B cell (primary cell): ENCODE measurements around the gene RASGRF2. TPM values are rescaled to one million over a fixed set of nuclear protein-coding genes. Genes with fewer than 3 reads are reported as not detected.

Experiments used
- ATAC-seq: fragments of 200-7000 bp; cut with Tn5 transposase; one replicate; pipeline ENCODE4 v1.10.0; 2021; ENCODE audit warnings: low read depth, mild to moderate bottlenecking, moderate number of reproducible peaks, moderate library complexity
- CTCF ChIA-PET: fragments of 350-600 bp; sonication (Branson Sonifier 250); formaldehyde crosslinking; loops from one replicate; lab custom pipeline; 2021; ENCODE audit warnings: antibody characterized with exemption, inconsistent platforms; lab: Charles Lee
- POLR2A ChIA-PET: fragments of 350-600 bp; sonication (Branson Sonifier 250); formaldehyde crosslinking; loops from one replicate; lab custom pipeline; 2021; ENCODE audit warnings: antibody characterized with exemption; lab: Charles Lee
- DNase-seq: peaks from one replicate; pipeline ENCODE4 v3.0.0; 2013
- H2AFZ ChIP-seq: 2 replicates; pipeline ENCODE4 v1.6.1; 2012; ENCODE audit warnings: mild to moderate bottlenecking, low read depth, low read length; ENCODE audit not compliant: insufficient read depth, poor library complexity, severe bottlenecking
- H3K27ac ChIP-seq, 2 donors: 1 replicate in 1 of 2; 2 replicates in 1 of 2; pipeline ENCODE4 v1.5.1; 2012 to 2013; ENCODE audit warnings: low read length in 2 of 2, mild to moderate bottlenecking in 2 of 2, moderate library complexity in 1 of 2
- H3K27me3 ChIP-seq, 4 experiments: fragments of 200-600 bp in 1 of 4; sonication (generic) in 1 of 4; replicated peaks in 1 of 4; 1 replicate in 2 of 4; 2 replicates in 2 of 4; pipeline versions ENCODE4 v1.6.1 to v1.7.0; 2013 to 2016; ENCODE audit warnings: low read length in 3 of 4, mild to moderate bottlenecking in 2 of 4, mixed read lengths in 1 of 4, moderate library complexity in 1 of 4; ENCODE audit not compliant: insufficient read depth in 4 of 4, control insufficient read depth in 3 of 4; ENCODE audit errors: control extremely low read depth in 1 of 4
- H3K36me3 ChIP-seq, 2 experiments: replicated peaks in 1 of 2; 1 replicate in 1 of 2; 2 replicates in 1 of 2; pipeline versions ENCODE4 v1.6.1 to v1.7.1; 2013; ENCODE audit warnings: low read length in 1 of 2; ENCODE audit not compliant: insufficient read depth in 2 of 2, control insufficient read depth in 1 of 2; ENCODE audit errors: control extremely low read depth in 1 of 2, extremely low read depth in 1 of 2
- H3K4me1 ChIP-seq, 2 donors: fragments of 200-600 bp in 1 of 2; sonication (generic) in 1 of 2; 1 replicate in 1 of 2; 2 replicates in 1 of 2; pipeline versions ENCODE4 v1.5.1 to v1.6.1; 2013 to 2017; ENCODE audit warnings: low read length in 2 of 2; ENCODE audit not compliant: control insufficient read depth in 2 of 2, insufficient read depth in 2 of 2
- H3K4me2 ChIP-seq: replicated peaks from 2 replicates; pipeline ENCODE3; 2012; ENCODE audit warnings: mild to moderate bottlenecking, low read depth, low read length; ENCODE audit not compliant: poor library complexity, severe bottlenecking
- H3K4me3 ChIP-seq, 5 experiments: fragments of 200-600 bp in 1 of 5; sonication (generic) in 1 of 5; 1 replicate in 3 of 5; 2 replicates in 2 of 5; pipeline versions ENCODE4 v1.5.1 to v1.7.0; 2011 to 2016; ENCODE audit warnings: low read length in 4 of 5, mild to moderate bottlenecking in 4 of 5, low read depth in 2 of 5, control low read depth in 1 of 5, moderate library complexity in 1 of 5; ENCODE audit not compliant: insufficient read depth in 1 of 5; ENCODE audit errors: control extremely low read depth in 1 of 5, extremely low read depth in 1 of 5
- H3K79me2 ChIP-seq: fragments of 200-600 bp; sonication (generic); one replicate; pipeline ENCODE4 v1.6.0; 2016; ENCODE audit warnings: low read length; ENCODE audit not compliant: control insufficient read depth, insufficient read depth
- H3K9ac ChIP-seq: fragments of 200-600 bp; sonication (generic); 2 replicates; pipeline ENCODE4 v1.6.1; 2017; ENCODE audit warnings: mild to moderate bottlenecking, low read length, moderate library complexity
- H3K9me3 ChIP-seq, 3 donors: one replicate each; pipeline versions ENCODE4 v1.6.1 to v1.7.1; 2013; ENCODE audit warnings: low read length in 2 of 3; ENCODE audit not compliant: control insufficient read depth in 2 of 3, insufficient read depth in 1 of 3; ENCODE audit errors: control extremely low read depth in 1 of 3
- H4K20me1 ChIP-seq: 2 replicates; pipeline ENCODE4 v1.6.0; 2012; ENCODE audit warnings: mild to moderate bottlenecking, low read length; ENCODE audit not compliant: insufficient read depth, control insufficient read depth, poor library complexity, severe bottlenecking
- H3K27ac Mint-ChIP-seq: one replicate; pipeline ENCODE4 v1.8.0; 2021; ENCODE audit warnings: mixed read lengths
- H3K27me3 Mint-ChIP-seq: one replicate; pipeline ENCODE4 v1.8.0; 2021; ENCODE audit warnings: mixed read lengths
- H3K4me1 Mint-ChIP-seq: one replicate; pipeline ENCODE4 v1.8.0; 2021; ENCODE audit warnings: mixed read lengths
- H3K4me3 Mint-ChIP-seq: one replicate; pipeline ENCODE4 v1.8.0; 2021; ENCODE audit warnings: mixed read lengths
- H3K9me3 Mint-ChIP-seq: one replicate; pipeline ENCODE4 v1.8.0; 2022; ENCODE audit warnings: mixed read lengths; ENCODE audit not compliant: insufficient read depth
- CTCF ChIP-seq: fragments of 200-600 bp; IDR thresholded peaks from one replicate; pipeline ENCODE4 v1.8.0; 2022; ENCODE audit warnings: antibody characterized with exemption, mild to moderate bottlenecking
- EZH2 ChIP-seq: IDR thresholded peaks from 2 replicates; pipeline ENCODE4 v1.6.1; 2012; ENCODE audit warnings: borderline replicate concordance, low read depth, mild to moderate bottlenecking, moderate library complexity, low read length; ENCODE audit not compliant: insufficient read depth, poor library complexity, severe bottlenecking
- WGBS: methylation state at CpG from one replicate; pipeline ENCODE4 v1.1.5; 2013; ENCODE audit warnings: missing lambda C conversion rate; ENCODE audit not compliant: insufficient coverage; 5-methylcytosine and 5-hydroxymethylcytosine counted together
- intact Hi-C: fragments of 100-400 bp; cut with micrococcal nuclease; formaldehyde crosslinking; loops from one replicate; pipeline ENCODE4 v1.10.0; 2022
- polyA plus RNA-seq: library from polyadenylated mRNA; depleted of rRNA; stranded (reverse); fragments of >200 nt; gene quantifications from 2 replicates; pipeline ENCODE4 v1.2.3, GENCODE V29; 2012
- total RNA-seq, 2 donors: library from RNA; stranded (reverse); fragments of 120-200 nt in 1 of 2; gene quantifications; 1 replicate in 1 of 2; 2 replicates in 1 of 2; pipeline versions ENCODE4 v1.2.3 to v1.2.4, GENCODE V29; 2013 to 2022

The RASGRF2 gene
- total and polyA plus RNA-seq, 2 donors (not counting 1 experiment from before 2014, with no cell fraction given): 0.04 to 0.37 TPM

DNA sequence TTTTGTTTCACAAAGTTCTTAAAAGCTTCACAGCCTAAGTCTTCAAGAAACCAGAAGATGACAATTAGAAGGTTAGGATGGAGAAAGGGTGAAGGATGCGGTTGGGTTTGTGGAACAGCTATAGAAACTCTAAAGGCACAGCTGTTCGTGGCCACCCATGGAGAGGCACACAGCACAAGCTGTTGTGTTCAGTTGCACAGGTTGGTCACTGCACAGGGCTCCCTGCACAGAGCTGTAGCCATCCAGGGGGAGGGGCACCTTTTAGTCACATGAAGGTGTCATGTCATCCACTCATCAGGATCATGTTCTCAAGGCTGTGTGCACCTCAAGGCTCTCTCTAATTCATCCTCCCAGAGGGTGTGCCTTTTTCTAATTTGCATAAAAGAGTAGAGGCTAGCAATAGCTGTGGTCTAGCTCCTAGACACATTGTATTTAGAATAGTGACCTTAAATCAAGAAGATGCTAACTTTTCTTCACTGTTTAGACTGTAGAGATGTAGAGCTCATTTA is 5.0 kb upstream of the RASGRF2 start:
- Histone ChIP-seq H3K9ac (no peak overlapping the region), H3K27me3 (peaks cover 0 to 22% (median 10%) of the 10 kb centered on the region in 4 experiments), H3K9me3 (peaks cover 0 to 3% (median 0%) of the 10 kb centered on the region in 3 donors), H3K36me3 (no peaks in the 10 kb centered on the region), H3K79me2 (no peaks in the 10 kb centered on the region), H4K20me1 (no peaks in the 10 kb centered on the region), H3K27ac (no peak overlapping the region), H3K4me2 (no peak overlapping the region), H2AFZ (no peak overlapping the region), H3K4me3 (no peak overlapping the region), H3K4me1 (peaks cover 3 to 4% of the 10 kb centered on the region in 2 donors)
- no peak for DNase-seq
- Mint-ChIP-seq H3K27ac (no peak overlapping the region), H3K27me3 (peaks cover 25% of the 10 kb centered on the region), H3K9me3 (peaks cover 3% of the 10 kb centered on the region), H3K4me3 (no peak overlapping the region), H3K4me1 (peaks cover 6% of the 10 kb centered on the region)
- POLR2A ChIA-PET: no interaction called here
- CTCF ChIA-PET: no interaction called here
- 73% methylated on average over 2 of the region's 2 CpGs for WGBS
- ATAC-seq: no peak
- intact Hi-C loops: no loop called here
- no peak for TF ChIP-seq EZH2
- TF ChIP-seq CTCF: no peak

GRCh38 chr5:80956272-80956671 is 3.9 kb upstream of the RASGRF2 start:
- peaks cover 3 to 4% of the 10 kb centered on the region in 2 donors for H3K4me1 ChIP-seq
- ChIA-PET CTCF (no interaction called here), POLR2A (no interaction called here)
- Mint-ChIP-seq H3K27me3 (peaks cover 27% of the 10 kb centered on the region), H3K9me3 (peaks cover 3% of the 10 kb centered on the region), H3K4me1 (peaks cover 10% of the 10 kb centered on the region), H3K4me3 (no peak overlapping the region), H3K27ac (no peak overlapping the region)
- H3K79me2 ChIP-seq: no peaks in the 10 kb centered on the region
- H2AFZ ChIP-seq: no peak overlapping the region
- WGBS: 84% methylated on average over 4 of the region's 7 CpGs
- TF ChIP-seq CTCF: no peak
- TF ChIP-seq EZH2: no peak
- no peaks in the 10 kb centered on the region for H3K36me3 ChIP-seq
- H3K4me3 ChIP-seq: no peak overlapping the region
- H3K4me2 ChIP-seq: no peak overlapping the region
- no peaks in the 10 kb centered on the region for H4K20me1 ChIP-seq
- H3K9ac ChIP-seq: no peak overlapping the region
- intact Hi-C loops: no loop called here
- no peak for DNase-seq
- peaks cover 0 to 3% (median 0%) of the 10 kb centered on the region in 3 donors for H3K9me3 ChIP-seq
- ATAC-seq: no peak
- H3K27ac ChIP-seq: no peak overlapping the region
- peaks cover 0 to 27% (median 13%) of the 10 kb centered on the region in 4 experiments for H3K27me3 ChIP-seq
